Mucosa of stomach (tissue), 1 donor: ENCODE measurements around the gene NPLOC4.

Experiments
- H3K27me3 ChIP-seq: one replicate; pipeline ENCODE4 v1.7.0; 2013; ENCODE audit warnings: mild to moderate bottlenecking, low read length; ENCODE audit not compliant: control insufficient read depth, insufficient read depth
- H3K36me3 ChIP-seq: one replicate; pipeline ENCODE4 v1.7.0; 2013; ENCODE audit warnings: low read length; ENCODE audit not compliant: control insufficient read depth, insufficient read depth
- H3K4me1 ChIP-seq: one replicate; pipeline ENCODE4 v1.7.0; 2013; ENCODE audit warnings: mild to moderate bottlenecking, low read length; ENCODE audit not compliant: control insufficient read depth, insufficient read depth
- H3K4me3 ChIP-seq: one replicate; pipeline ENCODE4 v1.7.0; 2013; ENCODE audit warnings: low read length
- H3K9ac ChIP-seq: one replicate; pipeline ENCODE4 v1.7.0; 2013; ENCODE audit warnings: mild to moderate bottlenecking, low read length, moderate library complexity
- H3K9me3 ChIP-seq: one replicate; pipeline ENCODE4 v1.7.0; 2013; ENCODE audit warnings: mild to moderate bottlenecking, low read length, moderate library complexity; ENCODE audit not compliant: control insufficient read depth
- donor health status: Pancreatic carcinoma.

Gene NPLOC4

DNA sequence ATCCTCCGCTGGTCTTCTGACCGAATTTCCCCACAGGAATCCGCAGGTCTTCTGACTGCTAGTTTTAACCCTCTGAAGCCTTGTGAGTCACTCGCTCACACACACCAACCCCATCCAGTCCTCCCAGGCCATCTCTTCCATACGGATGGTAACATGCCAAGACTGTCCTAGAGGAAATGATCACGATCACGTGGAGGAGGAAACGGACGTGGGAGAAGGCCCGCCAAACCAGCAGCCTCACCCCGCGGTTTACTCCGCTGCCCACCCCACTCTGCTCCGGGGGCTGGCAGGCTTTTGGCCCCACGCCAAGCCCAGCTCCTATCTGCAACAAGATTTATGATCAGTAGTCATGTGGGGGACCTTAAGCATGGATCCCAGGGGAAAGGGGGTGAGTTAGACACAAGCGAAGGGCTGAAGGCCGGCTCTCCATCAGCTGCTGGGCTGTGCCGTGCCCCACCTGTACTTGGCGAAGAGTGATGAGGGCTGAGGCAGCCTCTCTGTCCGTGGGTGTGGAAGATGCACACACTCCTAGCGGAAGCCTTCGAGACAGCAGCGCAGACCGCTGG, 83.2 kb downstream of the NPLOC4 start:
- peak overlapping the region; percentile 66 for H3K9ac ChIP-seq
- H3K36me3 ChIP-seq = no peaks in the 10 kb centered on the region
- H3K27me3 ChIP-seq = no peaks in the 10 kb centered on the region
- peak overlapping the region; percentile 74 for H3K4me3 ChIP-seq
- peaks cover 38% of the 10 kb centered on the region for H3K4me1 ChIP-seq
- no peaks in the 10 kb centered on the region for H3K9me3 ChIP-seq

DNA sequence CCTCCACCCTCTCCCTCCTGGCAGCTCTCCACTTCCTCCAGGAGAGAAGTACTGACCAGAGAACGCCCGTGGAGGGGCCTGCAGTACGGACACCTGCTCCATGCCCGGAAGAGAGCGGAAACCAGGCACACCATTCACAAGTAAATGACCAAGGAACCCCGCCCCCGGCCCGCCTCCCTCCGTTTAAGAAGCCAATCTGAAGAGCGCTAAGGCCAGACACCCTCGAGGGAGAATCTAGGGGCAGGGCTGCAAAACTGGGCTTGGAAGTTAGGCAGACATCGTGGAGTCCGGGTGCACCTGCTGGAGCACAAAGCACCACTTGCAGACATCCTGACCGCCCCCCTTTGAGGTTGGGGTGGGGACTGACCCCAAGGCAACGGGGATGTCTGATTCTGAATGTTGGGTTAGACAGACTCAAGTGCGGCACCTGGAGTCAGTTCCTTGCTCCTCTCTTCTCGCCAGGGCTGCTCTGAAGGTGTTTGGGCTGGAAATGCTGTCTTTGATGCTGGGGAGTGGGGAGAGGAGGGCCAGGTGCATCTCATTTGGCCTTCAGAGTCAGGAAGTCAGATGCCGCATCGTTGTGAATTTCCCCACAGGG, 83.8 kb downstream of the NPLOC4 start:
- no peaks in the 10 kb centered on the region for H3K9me3 ChIP-seq
- peak overlapping the region; percentile 74 for H3K4me3 ChIP-seq
- no peaks in the 10 kb centered on the region for H3K27me3 ChIP-seq
- peak overlapping the region; percentile 66 for H3K9ac ChIP-seq
- H3K36me3 ChIP-seq = no peaks in the 10 kb centered on the region
- peaks cover 38% of the 10 kb centered on the region for H3K4me1 ChIP-seq

DNA sequence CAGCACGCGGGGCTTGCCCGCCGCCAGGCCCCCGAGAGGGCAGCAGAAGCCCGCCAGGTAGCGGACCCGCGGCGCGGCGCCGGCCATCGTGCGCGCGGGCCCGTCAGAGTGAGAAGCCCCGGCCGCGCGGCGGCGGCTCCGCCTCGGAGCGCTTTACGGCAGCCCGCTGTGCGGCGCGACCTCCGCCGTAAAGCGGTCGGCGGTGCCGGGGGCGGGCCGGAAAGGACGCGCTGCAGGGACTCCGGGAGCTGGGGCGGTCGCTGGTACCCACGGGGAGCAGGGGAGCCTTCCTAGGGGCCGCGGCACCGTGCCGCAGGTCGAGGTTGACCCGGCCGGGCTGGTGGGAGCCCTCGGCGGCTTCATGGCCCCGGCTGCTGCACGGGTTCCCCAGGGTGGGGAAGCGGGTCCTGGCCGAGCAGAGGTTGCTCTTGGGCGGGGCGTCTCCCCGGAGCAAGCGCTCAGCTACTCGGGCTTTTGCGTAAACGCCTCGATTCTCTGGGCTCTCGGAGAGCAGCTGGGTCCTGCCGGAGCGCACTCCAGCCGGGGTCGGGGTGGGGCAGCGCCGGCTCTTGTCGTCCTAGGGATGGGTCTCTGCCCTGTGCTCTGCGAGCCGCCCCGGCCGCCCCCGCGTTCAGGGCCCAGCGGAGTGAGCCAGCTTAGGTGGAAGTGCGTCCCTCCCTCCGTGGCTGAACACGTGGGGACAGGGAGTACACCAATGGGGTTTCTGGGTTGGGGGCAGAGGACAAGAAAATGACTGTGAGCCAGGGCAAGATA, 84.5 kb downstream of the NPLOC4 start, which contains the start of gene FAAP100:
FAAP100 (minus strand) TSS at position 110 of the 774 bp plus-strand sequence; CDS start at position 87, 23 bp downstream.
- no peaks in the 10 kb centered on the region for H3K27me3 ChIP-seq
- H3K4me1 ChIP-seq = peaks cover 38% of the 10 kb centered on the region
- H3K36me3 ChIP-seq = no peaks in the 10 kb centered on the region
- H3K9ac ChIP-seq = peak within 1 kb of the TSS; percentile 66
- peak within 1 kb of the TSS; percentile 74 for H3K4me3 ChIP-seq
- no peaks in the 10 kb centered on the region for H3K9me3 ChIP-seq

- Histone ChIP-seq H3K9me3 (no peaks in the 10 kb centered on the region), H3K4me1 (peaks cover 31% of the 10 kb centered on the region), H3K9ac (peak overlapping the region; percentile 66), H3K36me3 (no peaks in the 10 kb centered on the region), H3K27me3 (no peaks in the 10 kb centered on the region), H3K4me3 (peak overlapping the region; percentile 74)
Measured at GRCh38 chr17:81551458-81552243, 85.3 kb downstream of the NPLOC4 start.

DNA sequence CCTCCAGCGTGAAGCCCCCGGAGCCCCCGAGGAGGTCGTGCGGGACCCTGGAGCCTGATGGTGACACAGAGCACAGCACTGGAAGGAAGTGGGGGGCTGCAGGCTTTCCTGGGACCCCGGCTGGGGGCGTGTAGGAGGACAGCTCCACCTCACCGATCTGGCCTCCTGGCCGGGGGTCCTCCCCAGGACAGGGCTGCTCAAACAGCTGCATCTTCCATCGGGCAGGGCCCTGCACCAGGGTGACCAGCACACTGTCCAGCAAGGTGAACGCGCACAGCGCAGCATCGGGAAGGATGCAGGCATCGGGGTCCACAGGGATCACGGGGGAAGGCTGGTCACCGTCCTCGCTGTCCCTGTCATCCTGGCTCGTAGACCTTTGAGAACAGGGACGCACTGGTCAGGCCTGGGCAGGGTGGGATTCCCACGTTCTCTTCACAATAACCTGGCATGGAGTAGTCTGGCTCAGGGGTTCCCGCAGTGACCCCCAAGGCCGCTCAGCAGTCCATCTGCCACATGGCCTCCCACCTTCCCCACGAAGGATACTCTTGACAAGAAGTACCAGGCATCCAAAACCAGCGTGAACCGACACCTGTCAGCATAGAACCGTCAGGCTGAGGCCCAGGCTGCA, 86.0 kb downstream of the NPLOC4 start:
- Histone ChIP-seq H3K9ac (peak overlapping the region; percentile 66), H3K36me3 (no peaks in the 10 kb centered on the region)

GRCh38 chr17:81550285-81550684, 86.6 kb downstream of the NPLOC4 start:
- Histone ChIP-seq H3K36me3 (no peaks in the 10 kb centered on the region), H3K9ac (no peak overlapping the region), H3K4me1 (peaks cover 19% of the 10 kb centered on the region), H3K9me3 (no peaks in the 10 kb centered on the region), H3K27me3 (no peaks in the 10 kb centered on the region), H3K4me3 (no peak overlapping the region)

More for the DNA sequence above, 86.0 kb downstream of the NPLOC4 start:
- H3K4me3 ChIP-seq = peak overlapping the region; percentile 74
- no peaks in the 10 kb centered on the region for H3K27me3 ChIP-seq
- H3K4me1 ChIP-seq = peaks cover 24% of the 10 kb centered on the region
- no peaks in the 10 kb centered on the region for H3K9me3 ChIP-seq

- Histone ChIP-seq H3K9ac (no peak overlapping the region), H3K36me3 (no peaks in the 10 kb centered on the region), H3K9me3 (no peaks in the 10 kb centered on the region), H3K27me3 (no peaks in the 10 kb centered on the region), H3K4me1 (peaks cover 19% of the 10 kb centered on the region), H3K4me3 (no peak overlapping the region)
Measured at GRCh38 chr17:81549826-81550225, 87.1 kb downstream of the NPLOC4 start.

DNA sequence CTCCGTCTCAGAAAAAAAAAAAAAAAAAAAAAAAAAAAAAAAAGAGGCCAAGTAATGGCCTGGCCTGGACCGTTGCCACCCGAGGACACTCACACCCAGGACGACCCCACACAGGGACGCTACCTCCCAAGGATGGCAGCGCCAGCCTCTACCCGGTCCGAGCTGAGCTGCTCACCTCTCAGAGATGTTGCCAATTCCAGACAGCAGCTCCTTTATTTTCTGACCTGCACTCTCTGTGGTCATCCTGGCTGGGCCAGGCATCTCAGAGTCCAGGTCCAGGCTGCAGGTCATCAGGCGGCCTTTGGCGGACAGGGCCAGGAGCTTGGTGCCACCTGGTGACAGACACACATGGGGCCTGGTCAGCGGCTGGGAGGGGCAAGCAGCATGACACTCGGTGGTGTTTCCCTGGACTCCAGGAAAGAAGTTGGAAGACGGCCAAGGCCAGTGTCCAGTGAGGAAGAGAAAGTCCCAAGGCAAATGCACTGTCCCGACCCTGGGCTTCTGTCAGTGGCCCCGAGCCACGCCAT, 87.8 kb downstream of the NPLOC4 start:
- Histone ChIP-seq H3K27me3 (no peaks in the 10 kb centered on the region), H3K9ac (no peak overlapping the region), H3K9me3 (no peaks in the 10 kb centered on the region), H3K4me3 (no peak overlapping the region), H3K36me3 (no peaks in the 10 kb centered on the region), H3K4me1 (peaks cover 19% of the 10 kb centered on the region)

DNA sequence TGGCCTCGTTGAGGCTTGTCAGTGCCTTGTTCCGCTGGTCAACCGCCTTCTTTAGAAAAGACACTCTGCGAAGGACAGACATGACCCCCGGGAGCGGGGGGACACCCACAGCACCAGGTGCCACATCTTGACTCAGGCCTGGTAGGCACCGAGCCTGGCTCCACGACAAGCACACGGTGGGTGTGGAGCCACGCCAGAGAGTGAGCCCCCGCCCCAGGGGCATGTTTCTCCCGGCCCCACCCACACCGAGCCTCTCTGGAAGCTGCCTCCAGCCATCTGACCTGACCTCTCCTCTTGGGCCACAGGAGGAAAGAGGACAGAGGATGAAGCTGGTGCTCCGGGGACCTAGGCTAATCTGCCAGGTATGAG, 89.3 kb downstream of the NPLOC4 start:
- Histone ChIP-seq H3K36me3 (no peaks in the 10 kb centered on the region), H3K9ac (no peak overlapping the region), H3K4me3 (no peak overlapping the region), H3K9me3 (no peaks in the 10 kb centered on the region), H3K4me1 (peaks cover 9% of the 10 kb centered on the region), H3K27me3 (no peaks in the 10 kb centered on the region)

- peaks cover 9% of the 10 kb centered on the region for H3K4me1 ChIP-seq
- no peak overlapping the region for H3K4me3 ChIP-seq
- no peaks in the 10 kb centered on the region for H3K27me3 ChIP-seq
- no peaks in the 10 kb centered on the region for H3K36me3 ChIP-seq
- no peak overlapping the region for H3K9ac ChIP-seq
- H3K9me3 ChIP-seq = no peaks in the 10 kb centered on the region
Measured at GRCh38 chr17:81546906-81547613, 89.9 kb downstream of the NPLOC4 start.
